ENCODE data around the gene CLIC6.

- TF ChIP-seq TAF1 (IDR thresholded peaks at IDR 0.05; ENCODE audit: borderline replicate concordance, low read depth, low read length): no peak
- TF ChIP-seq POLR2AphosphoS5 (IDR thresholded peaks at IDR 0.05; ENCODE audit: low read depth, low read length): no peak
- no peak for TF ChIP-seq POLR2A (IDR thresholded peaks at IDR 0.05; ENCODE audit: low read depth, low read length)
Measured at GRCh38 chr21:34692458-34693020, 23.7 kb downstream of the CLIC6 start.
